Measurements from ENCODE around the gene SUB1.

GRCh38 chr5:32625547-32625946 lies 40.2 kb downstream of the SUB1 start:
- TF ChIP-seq EZH2 (optimal IDR thresholded peaks at IDR 0.05; ENCODE audit: low read depth, low read length) (no peak), EZH2phosphoT487 (IDR thresholded peaks at IDR 0.05; ENCODE audit: low read length) (no peak), CTCF (IDR thresholded peaks at IDR 0.05; ENCODE audit: low read length) (no peak)
